HG03064 (cell line): ENCODE data around the gene ODAD2.
"Not testable (repeated sequence)": the region's sequence is repeated elsewhere in the genome, so short reads cannot be mapped to it uniquely, and the experiment has no call there.

Experiments
- ATAC-seq: cut with Tn5 transposase; IDR thresholded peaks from one replicate; pipeline ENCODE4 v1.9.1; 2021; ENCODE audit warnings: low read depth; ENCODE audit not compliant: unreplicated experiment

The ODAD2 gene

GRCh38 chr10:27998954-27999275 is at the start of gene ODAD2:
Gene ODAD2 (minus strand): TSS chr10:27999079. CDS start chr10:27995142, 3,937 bp downstream.
- ATAC-seq: no peak

GRCh38 chr10:28047061-28047460 is 48.2 kb upstream of the ODAD2 start:
- ATAC-seq: no peak

- ATAC-seq: no peak
Measured at GRCh38 chr10:28046579-28046978, 47.7 kb upstream of the ODAD2 start.

GRCh38 chr10:28043941-28044340 is 45.1 kb upstream of the ODAD2 start:
- no peak for ATAC-seq

- no peak for ATAC-seq
Measured at GRCh38 chr10:28036587-28036986, 37.7 kb upstream of the ODAD2 start.

GRCh38 chr10:28020993-28021982 is 22.4 kb upstream of the ODAD2 start:
- ATAC-seq: no peak

GRCh38 chr10:28020080-28020860 is 21.4 kb upstream of the ODAD2 start:
- no peak for ATAC-seq

- no peak for ATAC-seq
Measured at GRCh38 chr10:28014651-28015050, 15.8 kb upstream of the ODAD2 start.

GRCh38 chr10:28012990-28013515 is 14.2 kb upstream of the ODAD2 start:
- ATAC-seq: no peak

GRCh38 chr10:28010821-28011220 is 11.9 kb upstream of the ODAD2 start:
- ATAC-seq: no peak

- no peak for ATAC-seq
Measured at GRCh38 chr10:28008054-28008453, 9.2 kb upstream of the ODAD2 start.

- ATAC-seq: no peak
Measured at GRCh38 chr10:28001353-28001752, 2.5 kb upstream of the ODAD2 start.

- no peak for ATAC-seq
Measured at GRCh38 chr10:27998178-27998953, 513 bp downstream of the ODAD2 start.

- ATAC-seq: no peak
Measured at GRCh38 chr10:27997865-27998177, 1.1 kb downstream of the ODAD2 start.

- no peak for ATAC-seq
Measured at GRCh38 chr10:27995311-27995710, 3.6 kb downstream of the ODAD2 start.

GRCh38 chr10:27989357-27989756 is 9.5 kb downstream of the ODAD2 start:
- not testable (repeated sequence) for ATAC-seq

GRCh38 chr10:27986821-27987220 is 12.1 kb downstream of the ODAD2 start:
- ATAC-seq: no peak

GRCh38 chr10:27982875-27983543 is 15.9 kb downstream of the ODAD2 start:
- no peak for ATAC-seq

GRCh38 chr10:27981744-27982143 is 17.1 kb downstream of the ODAD2 start:
- ATAC-seq: no peak

- ATAC-seq: not testable (repeated sequence)
Measured at GRCh38 chr10:27970795-27971194, 28.1 kb downstream of the ODAD2 start.
